ENCODE measurements around the gene ETV6. TPM values are rescaled to one million over a fixed set of nuclear protein-coding genes. Genes with fewer than 3 reads are reported as not detected.

Gene ETV6
- total and polyA plus RNA-seq, 2 of the 8 experiments (the other 6 are each of a cell fraction or from before 2014, with no cell fraction given) = 5.5 to 23.9 TPM

DNA sequence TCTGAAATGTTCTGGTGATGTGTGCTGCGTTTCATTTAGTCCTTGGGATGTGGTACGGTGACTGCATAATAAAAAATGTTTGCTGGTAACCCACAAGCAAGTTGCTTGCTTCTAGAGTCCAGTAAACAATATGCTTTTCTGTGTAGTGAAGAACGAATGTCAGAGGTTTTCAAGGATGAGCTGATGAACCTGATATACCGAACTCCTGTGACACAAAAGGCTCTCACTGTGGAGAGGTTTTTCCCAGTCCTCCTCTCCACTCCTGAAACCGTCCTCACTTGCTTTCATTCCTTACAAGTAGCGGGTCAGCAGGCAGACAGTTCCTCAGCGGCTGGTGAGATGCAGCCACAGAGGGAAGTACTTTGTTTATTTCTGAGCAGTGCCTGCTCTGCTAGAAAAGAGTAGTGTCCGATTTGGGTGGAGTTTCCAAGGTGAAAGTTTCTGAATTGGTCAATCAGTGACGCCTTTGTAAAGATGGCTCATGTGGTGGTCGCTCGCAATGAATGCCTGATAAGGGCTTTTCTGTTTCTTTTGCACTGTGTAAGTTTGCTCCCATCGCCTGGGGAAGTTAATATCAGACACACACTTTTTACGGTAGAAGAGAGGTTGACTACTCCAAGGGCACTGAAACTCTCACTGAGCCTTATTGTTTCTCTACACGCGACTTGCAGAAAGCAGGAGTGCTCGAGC lies 3.0 kb downstream of the ETV6 start (continued):
- TF ChIP-seq SIRT6 (IDR thresholded peaks at IDR 0.05; ENCODE audit: low read length) (no peak), GTF2F1 (IDR thresholded peaks at IDR 0.05; ENCODE audit: borderline replicate concordance, low read depth, low read length) (no peak), SIN3A (conservative IDR thresholded peaks at IDR 0.05 in 1 of 2, IDR thresholded peaks at IDR 0.05 in 1 of 2; ENCODE audit: low read depth in 1 of 2, low read length in 2 of 2) (no peak), SRF (IDR thresholded peaks at IDR 0.05; ENCODE audit: low read depth, low read length) (no peak), BCL11A (IDR thresholded peaks at IDR 0.05; ENCODE audit: low read depth in 2 of 2, low read length in 2 of 2) (no peak), NRF1 (IDR thresholded peaks at IDR 0.05; ENCODE audit: low read depth, low read length) (no peak), JUN (IDR thresholded peaks at IDR 0.05; ENCODE audit: low read depth, low read length) (no peak)
- TF ChIP-seq, protein P1, sequence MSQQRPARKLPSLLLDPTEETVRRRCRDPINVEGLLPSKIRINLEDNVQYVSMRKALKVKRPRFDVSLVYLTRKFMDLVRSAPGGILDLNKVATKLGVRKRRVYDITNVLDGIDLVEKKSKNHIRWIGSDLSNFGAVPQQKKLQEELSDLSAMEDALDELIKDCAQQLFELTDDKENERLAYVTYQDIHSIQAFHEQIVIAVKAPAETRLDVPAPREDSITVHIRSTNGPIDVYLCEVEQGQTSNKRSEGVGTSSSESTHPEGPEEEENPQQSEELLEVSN (IDR thresholded peaks at IDR 0.05) = no peak
- TF ChIP-seq, protein P2, sequence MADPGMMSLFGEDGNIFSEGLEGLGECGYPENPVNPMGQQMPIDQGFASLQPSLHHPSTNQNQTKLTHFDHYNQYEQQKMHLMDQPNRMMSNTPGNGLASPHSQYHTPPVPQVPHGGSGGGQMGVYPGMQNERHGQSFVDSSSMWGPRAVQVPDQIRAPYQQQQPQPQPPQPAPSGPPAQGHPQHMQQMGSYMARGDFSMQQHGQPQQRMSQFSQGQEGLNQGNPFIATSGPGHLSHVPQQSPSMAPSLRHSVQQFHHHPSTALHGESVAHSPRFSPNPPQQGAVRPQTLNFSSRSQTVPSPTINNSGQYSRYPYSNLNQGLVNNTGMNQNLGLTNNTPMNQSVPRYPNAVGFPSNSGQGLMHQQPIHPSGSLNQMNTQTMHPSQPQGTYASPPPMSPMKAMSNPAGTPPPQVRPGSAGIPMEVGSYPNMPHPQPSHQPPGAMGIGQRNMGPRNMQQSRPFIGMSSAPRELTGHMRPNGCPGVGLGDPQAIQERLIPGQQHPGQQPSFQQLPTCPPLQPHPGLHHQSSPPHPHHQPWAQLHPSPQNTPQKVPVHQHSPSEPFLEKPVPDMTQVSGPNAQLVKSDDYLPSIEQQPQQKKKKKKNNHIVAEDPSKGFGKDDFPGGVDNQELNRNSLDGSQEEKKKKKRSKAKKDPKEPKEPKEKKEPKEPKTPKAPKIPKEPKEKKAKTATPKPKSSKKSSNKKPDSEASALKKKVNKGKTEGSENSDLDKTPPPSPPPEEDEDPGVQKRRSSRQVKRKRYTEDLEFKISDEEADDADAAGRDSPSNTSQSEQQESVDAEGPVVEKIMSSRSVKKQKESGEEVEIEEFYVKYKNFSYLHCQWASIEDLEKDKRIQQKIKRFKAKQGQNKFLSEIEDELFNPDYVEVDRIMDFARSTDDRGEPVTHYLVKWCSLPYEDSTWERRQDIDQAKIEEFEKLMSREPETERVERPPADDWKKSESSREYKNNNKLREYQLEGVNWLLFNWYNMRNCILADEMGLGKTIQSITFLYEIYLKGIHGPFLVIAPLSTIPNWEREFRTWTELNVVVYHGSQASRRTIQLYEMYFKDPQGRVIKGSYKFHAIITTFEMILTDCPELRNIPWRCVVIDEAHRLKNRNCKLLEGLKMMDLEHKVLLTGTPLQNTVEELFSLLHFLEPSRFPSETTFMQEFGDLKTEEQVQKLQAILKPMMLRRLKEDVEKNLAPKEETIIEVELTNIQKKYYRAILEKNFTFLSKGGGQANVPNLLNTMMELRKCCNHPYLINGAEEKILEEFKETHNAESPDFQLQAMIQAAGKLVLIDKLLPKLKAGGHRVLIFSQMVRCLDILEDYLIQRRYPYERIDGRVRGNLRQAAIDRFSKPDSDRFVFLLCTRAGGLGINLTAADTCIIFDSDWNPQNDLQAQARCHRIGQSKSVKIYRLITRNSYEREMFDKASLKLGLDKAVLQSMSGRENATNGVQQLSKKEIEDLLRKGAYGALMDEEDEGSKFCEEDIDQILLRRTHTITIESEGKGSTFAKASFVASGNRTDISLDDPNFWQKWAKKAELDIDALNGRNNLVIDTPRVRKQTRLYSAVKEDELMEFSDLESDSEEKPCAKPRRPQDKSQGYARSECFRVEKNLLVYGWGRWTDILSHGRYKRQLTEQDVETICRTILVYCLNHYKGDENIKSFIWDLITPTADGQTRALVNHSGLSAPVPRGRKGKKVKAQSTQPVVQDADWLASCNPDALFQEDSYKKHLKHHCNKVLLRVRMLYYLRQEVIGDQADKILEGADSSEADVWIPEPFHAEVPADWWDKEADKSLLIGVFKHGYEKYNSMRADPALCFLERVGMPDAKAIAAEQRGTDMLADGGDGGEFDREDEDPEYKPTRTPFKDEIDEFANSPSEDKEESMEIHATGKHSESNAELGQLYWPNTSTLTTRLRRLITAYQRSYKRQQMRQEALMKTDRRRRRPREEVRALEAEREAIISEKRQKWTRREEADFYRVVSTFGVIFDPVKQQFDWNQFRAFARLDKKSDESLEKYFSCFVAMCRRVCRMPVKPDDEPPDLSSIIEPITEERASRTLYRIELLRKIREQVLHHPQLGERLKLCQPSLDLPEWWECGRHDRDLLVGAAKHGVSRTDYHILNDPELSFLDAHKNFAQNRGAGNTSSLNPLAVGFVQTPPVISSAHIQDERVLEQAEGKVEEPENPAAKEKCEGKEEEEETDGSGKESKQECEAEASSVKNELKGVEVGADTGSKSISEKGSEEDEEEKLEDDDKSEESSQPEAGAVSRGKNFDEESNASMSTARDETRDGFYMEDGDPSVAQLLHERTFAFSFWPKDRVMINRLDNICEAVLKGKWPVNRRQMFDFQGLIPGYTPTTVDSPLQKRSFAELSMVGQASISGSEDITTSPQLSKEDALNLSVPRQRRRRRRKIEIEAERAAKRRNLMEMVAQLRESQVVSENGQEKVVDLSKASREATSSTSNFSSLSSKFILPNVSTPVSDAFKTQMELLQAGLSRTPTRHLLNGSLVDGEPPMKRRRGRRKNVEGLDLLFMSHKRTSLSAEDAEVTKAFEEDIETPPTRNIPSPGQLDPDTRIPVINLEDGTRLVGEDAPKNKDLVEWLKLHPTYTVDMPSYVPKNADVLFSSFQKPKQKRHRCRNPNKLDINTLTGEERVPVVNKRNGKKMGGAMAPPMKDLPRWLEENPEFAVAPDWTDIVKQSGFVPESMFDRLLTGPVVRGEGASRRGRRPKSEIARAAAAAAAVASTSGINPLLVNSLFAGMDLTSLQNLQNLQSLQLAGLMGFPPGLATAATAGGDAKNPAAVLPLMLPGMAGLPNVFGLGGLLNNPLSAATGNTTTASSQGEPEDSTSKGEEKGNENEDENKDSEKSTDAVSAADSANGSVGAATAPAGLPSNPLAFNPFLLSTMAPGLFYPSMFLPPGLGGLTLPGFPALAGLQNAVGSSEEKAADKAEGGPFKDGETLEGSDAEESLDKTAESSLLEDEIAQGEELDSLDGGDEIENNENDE (IDR thresholded peaks at IDR 0.05; ENCODE audit: insufficient replicate concordance, low read length) = no peak

Measured in H1 (cell line).